ENCODE data around the gene GRIN3B.

The GRIN3B gene

DNA sequence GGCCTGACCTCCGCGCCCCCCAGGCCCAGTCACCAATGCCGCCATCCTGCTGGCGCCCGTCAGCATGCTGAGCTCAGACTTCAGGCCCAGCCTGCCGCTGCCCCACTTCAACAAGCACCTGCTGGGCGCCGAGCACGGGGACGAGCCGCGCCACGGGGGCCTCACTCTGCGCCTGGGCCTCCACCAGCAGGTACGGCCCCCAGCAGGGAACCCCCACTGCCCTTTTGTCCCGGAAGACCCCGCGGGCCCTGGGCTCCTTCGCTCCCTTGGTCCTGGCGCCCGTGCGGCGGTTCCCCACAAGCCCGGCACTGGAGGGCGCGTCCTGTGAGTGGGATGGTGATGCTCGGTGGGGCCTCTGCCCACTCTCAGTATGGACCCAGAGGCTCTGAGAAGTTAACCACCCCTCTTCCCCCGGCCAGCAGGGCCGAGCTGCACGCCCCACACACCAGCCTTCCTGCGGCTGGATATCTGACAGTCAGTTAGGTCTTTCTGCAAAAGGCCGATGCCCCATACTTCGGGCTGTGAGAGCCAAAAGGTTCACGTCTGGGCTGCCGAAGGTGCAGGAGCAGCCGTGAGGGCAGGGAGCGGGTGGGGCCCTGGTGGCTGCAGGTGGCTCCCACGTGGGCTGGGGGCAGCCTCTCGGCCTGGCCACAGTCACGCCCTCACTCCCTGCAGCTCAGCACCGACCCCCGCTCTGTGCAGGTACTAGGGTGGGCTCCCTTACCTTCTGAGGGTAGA is 8.1 kb upstream of the GRIN3B start:
- DNase-seq (ENCODE audit: low read depth), result no peak

DNA sequence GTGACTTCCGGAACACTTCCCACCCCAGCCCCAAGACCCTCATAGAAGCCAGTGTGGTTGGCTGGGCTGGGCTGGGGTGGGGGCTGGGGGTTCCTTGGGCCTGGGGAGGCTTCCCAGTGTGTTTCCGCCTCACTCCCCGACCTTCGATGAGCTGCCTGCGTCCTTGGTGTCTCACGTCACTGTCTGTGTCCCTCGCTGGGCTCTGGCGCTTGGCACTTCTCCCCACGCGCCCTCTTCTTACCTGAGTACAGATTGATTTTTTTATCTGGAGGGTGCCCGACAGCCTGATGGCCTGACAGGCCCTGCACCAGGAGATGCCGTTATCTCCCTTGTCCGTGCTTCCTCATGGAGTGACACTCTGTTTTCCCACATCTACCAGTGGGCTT is 7.6 kb upstream of the GRIN3B start:
- no peak for DNase-seq (ENCODE audit: low read depth)

DNA sequence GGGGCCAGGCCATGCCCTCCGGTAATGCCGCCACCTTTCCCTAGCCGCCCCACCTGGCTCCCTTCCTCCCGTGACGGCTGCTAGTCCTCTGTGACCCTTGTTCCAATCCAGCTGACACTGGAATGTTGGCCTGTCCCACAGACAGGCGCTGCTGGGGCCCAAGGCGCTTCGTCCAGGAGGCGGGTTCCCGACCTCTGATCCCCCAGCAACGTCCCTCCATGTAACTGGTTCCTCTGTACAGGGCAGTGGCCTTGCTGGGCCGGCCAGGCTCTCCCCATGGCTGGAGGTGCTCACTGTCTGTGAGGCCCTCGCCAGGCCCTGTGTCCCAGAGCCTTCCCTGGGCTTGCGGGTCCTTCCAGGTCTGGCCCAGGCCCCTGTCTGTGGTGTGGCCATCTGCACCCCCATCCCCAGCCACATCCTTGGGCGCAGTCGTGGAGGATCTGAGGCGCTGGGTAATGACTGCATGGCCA is 6.8 kb upstream of the GRIN3B start:
- no peak for DNase-seq (ENCODE audit: low read depth)

DNA sequence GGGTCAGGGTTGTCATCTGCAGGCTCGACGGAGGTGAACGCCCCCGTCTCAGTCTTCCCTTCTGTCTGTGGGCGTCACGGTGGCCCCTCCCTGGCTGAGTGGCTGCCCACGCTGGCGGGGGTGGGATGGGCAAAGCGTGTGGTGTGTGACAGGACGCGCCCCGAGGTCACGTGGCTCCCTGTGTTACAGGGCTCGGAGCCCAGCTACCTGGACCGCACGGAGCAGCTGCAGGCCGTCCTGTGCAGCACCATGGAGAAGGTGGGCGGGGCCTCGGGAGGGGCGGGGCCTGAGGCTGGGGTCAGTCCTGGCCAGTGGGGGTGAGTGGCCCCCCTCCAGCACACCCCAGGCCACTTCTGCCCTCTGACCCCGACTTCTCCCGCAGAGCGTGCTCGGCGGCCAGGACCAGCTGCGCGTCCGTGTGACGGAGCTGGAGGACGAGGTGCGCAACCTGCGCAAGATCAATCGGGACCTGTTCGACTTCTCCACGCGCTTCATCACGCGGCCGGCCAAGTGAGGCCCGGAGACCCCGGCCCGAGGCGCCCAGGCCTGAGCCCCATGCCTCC is 6.3 kb upstream of the GRIN3B start:
- no peak for DNase-seq (ENCODE audit: low read depth)

DNA sequence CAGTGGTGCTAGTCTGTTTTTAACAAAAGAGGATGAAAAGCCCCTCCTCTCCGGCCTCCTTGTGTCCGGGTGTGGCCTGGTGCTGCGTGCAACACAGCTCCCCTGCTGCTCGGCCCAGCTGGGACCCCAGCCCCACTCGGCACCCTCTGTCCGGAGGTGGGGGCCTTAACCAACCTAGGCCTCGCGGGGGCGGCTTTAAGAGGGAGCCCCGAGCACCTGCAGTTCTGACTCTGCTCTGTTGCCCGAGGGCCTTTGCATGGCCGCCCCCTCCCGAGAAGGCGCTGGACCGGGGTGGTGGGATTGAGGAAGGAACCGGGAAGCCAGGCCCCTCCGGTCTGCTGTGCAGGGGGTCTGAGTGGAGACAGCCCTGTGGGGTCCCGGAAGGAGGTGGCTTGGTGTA is 5.7 kb upstream of the GRIN3B start:
- no peak for DNase-seq (ENCODE audit: low read depth)

DNA sequence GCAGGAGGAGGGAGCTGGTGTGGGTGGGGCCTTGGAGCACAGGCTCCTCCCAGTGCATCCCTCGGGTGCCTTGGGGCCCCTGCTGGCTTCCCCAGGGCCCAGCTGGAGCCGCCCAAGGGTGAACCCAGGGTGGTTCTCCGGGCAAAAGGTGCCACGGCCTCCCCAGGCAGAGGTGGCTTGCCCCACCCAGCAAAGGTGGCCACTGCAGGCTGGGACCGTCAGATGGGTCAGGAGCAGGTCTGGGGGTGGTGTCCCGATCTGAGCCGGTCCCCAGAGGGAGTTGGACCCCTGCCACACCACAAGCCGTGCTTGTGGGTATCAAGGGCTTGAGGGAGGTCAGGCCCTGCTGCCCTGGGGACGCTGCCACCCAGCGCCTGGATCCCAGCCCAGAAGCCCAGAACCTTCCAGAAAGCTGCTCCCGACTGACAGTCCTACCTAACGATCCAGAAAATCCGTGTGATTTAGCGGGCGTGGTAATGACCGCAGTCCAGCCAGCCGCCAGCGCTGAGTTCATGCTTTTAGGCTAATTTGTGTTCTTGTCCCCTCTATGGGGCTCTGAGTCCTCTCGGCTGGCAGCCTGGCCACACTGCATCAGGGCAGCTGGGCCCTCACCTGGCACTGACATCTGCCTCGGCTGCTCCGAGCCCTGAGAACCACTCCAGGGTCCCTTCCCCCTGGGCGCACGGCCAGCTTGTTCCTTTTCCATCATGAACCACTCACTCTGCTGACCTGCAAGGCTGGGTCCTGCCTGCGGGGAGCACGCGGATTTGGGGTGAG is 5.0 kb upstream of the GRIN3B start:
- no peak for DNase-seq (ENCODE audit: low read depth)

DNA sequence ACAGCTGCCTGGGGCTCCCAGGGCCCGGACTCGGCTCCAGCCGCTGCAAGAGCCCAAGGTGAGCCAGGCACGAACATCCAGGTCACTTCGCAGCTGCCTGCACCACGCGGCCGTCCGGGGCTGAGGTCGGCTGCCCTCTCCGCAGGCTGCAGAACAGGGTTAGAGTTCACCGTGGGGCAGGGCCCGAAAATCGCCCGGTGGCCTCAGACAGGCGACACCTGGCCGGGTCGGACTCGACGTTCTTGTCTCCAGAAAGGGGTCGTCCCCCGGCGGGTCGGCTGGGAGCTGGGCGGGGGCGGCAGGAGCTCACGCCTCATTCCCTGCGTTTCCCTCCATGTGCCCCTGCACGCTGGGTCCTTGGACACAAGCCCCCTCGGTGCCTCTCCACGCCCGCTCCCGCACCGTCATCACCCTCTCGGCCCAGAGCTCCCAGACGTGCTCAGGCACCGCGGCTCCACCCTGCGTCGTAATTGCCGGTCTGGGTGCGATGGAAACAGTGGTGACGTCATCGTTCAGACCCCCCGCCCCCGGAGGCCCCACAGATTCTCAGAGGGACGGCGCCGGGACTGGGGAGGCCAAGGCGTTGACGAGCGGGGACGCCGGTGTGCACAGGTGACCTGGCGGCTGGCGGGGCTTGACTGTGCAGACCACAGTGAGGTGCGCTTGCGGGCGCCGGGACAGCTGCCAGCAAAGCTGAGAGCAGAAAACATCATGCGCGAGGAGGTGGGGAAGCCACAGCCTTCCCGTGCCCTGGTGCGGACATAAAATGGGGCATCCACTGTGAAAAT is 4.0 kb upstream of the GRIN3B start:
- no peak for DNase-seq (ENCODE audit: low read depth)

DNA sequence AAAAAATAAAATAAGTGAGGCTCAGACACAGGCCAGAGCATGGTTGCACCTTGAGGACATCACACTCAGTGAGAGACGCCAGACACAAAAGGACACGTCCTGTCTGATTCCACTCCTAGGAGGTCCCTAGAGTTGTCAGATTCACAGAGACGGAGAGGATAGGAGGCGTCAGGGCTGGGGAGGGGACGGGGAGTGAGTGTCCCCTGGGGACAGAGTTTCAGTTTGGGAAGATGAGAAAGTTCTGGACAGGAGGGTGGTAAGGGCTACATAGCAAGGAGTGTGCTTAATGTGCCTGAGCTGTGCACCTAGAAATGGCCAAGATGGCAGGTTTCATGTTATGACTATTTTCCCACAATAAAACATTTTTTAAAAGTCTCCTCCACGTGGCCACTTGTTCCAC is 2.2 kb upstream of the GRIN3B start:
- DNase-seq (ENCODE audit: low read depth), result no peak

DNA sequence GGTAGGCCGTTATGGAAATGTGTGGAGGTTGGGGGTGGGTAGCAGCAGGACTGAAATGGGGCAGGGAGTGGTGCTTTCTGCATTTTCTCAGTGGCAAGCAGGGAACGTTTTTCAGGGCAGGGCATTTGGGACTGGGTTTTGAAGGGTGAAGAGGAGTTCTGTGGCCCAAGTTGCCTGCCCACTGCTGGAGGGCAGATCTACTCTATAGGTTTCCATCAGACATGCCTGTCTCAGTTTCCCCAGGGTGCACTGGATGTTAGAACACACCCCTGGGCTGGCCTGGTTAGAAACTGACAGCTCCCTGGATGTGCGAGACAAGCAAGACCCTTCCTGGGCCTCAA is 870 bp upstream of the GRIN3B start:
- no peak for DNase-seq (ENCODE audit: low read depth)

DNA sequence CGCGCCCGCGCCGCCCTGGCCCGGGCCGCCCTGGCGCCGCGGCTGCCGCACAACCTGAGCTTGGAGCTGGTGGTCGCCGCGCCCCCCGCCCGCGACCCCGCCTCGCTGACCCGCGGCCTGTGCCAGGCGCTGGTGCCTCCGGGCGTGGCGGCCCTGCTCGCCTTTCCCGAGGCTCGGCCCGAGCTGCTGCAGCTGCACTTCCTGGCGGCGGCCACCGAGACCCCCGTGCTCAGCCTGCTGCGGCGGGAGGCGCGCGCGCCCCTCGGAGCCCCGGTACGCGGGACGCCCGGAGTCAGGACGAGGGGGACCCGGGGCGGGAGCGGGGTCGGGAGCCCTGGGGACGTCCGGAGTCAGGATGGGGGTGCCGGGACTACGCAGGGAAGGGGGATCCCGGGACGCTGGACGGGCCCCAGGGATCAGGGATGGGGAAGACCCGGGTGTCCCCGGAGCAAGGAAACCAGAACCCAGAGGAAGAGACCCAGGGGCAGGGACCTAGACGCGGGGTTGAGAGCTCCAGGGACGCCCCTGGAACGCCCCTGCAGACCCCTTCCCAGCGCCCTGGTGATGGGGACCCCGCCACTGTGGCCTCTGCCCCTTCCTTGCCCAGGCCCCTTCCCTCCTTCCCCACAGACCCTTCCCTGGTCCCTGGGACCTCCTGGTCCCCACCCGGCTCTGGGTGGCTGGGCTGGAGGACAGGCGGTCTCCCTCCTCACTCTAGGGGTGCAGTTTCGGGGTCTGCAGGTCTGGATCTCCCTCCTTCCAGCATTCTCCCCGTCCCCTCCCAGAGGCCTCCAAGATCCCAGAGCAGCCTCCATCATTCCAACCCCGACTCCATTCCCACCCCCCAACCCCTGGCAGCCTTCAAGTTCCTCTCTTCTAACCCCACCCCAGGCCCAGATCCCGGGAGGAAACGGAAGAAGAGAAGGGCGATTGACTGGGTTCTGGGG is 645 bp downstream of the GRIN3B start:
- no peak for DNase-seq (ENCODE audit: low read depth)

DNA sequence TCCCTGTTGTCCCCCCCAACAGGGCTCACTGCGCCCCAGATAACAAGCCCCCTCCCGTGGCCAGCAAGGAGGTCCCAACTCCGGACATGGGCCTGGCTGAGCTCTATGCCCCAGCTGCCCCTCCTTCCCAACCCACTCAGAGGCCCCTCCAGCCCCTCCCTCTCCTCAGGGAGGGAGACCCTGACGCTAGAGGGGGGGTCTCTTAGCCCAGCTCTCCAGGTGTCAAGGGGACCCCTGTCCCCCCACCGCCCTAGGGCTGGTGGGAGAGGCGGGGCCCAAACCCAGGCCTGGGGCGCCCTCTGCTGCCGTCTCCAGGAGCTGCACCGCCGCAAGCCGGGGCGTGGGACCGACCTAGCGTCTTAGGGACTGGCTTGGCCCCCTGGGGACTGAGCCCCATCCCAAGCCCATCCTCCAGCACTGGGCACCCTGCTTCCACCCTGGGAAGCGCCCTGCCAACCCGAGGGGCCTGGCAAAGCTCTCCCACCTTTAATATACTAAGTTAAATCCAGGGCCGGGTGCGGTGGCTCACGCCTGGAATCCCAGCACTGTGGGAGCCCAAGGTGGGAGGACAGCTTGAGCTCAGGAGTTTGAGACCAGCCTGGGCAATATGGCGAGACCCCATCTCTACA is 1.4 kb downstream of the GRIN3B start:
- no peak for DNase-seq (ENCODE audit: low read depth)

DNA sequence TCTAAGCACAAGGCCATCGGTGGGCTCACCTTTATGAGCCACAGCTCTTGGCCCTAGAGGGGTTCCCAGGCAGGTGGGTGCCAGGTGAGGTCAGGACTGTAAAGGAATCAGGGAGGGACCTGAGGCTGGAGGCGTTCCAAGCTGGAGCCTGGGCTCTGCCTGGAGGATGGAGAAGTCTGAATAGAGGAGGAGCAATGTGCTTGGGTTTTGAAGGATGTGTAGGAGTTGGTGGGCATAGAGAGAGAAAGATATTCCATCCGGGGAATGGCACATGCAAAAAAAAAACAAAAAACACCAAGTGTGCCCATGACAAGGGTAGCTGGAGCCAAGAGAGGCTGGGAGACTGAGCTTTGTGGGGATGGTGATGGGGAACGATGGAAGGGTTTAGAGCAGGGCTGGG is 2.4 kb downstream of the GRIN3B start:
- no peak for DNase-seq (ENCODE audit: low read depth)

DNA sequence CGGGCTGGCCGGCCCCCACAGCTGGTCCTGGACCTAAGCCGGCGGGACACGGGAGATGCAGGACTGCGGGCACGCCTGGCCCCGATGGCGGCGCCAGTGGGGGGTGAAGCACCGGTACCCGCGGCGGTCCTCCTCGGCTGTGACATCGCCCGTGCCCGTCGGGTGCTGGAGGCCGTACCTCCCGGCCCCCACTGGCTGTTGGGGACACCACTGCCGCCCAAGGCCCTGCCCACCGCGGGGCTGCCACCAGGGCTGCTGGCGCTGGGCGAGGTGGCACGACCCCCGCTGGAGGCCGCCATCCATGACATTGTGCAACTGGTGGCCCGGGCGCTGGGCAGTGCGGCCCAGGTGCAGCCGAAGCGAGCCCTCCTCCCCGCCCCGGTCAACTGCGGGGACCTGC is 3.1 kb downstream of the GRIN3B start:
- DNase-seq (ENCODE audit: low read depth), result no peak

DNA sequence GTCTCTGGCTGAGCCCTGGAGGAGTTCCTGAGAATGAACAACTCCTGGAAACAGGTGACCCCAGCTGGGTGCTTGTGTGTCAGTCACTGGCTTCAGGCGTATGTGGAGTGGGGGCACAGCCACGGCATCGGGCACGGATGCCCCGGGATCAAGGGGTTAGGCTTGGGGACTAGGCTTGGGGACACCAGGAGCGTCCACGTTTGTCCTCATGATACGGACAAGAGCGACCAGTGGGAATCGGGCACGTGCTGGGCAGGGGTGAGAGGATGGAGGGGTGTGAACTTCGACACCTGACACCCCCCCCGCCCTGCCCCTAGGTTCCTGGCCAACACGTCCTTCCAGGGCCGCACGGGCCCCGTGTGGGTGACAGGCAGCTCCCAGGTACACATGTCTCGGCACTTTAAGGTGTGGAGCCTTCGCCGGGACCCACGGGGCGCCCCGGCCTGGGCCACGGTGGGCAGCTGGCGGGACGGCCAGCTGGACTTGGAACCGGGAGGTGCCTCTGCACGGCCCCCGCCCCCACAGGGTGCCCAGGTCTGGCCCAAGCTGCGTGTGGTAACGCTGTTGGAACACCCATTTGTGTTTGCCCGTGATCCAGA is 4.1 kb downstream of the GRIN3B start:
- DNase-seq (ENCODE audit: low read depth), result no peak

DNA sequence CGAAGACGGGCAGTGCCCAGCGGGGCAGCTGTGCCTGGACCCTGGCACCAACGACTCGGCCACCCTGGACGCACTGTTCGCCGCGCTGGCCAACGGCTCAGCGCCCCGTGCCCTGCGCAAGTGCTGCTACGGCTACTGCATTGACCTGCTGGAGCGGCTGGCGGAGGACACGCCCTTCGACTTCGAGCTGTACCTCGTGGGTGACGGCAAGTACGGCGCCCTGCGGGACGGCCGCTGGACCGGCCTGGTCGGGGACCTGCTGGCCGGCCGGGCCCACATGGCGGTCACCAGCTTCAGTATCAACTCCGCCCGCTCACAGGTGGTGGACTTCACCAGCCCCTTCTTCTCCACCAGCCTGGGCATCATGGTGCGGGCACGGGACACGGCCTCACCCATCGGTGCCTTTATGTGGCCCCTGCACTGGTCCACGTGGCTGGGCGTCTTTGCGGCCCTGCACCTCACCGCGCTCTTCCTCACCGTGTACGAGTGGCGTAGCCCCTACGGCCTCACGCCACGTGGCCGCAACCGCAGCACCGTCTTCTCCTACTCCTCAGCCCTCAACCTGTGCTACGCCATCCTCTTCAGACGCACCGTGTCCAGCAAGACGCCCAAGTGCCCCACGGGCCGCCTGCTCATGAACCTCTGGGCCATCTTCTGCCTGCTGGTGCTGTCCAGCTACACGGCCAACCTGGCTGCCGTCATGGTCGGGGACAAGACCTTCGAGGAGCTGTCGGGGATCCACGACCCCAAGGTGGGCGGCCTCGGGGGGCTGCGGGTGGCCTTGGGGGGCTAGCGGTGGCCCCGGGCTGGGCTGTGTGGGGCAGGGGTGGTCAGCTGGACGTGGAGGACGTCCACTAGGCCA is 4.8 kb downstream of the GRIN3B start:
- no peak for DNase-seq (ENCODE audit: low read depth)

DNA sequence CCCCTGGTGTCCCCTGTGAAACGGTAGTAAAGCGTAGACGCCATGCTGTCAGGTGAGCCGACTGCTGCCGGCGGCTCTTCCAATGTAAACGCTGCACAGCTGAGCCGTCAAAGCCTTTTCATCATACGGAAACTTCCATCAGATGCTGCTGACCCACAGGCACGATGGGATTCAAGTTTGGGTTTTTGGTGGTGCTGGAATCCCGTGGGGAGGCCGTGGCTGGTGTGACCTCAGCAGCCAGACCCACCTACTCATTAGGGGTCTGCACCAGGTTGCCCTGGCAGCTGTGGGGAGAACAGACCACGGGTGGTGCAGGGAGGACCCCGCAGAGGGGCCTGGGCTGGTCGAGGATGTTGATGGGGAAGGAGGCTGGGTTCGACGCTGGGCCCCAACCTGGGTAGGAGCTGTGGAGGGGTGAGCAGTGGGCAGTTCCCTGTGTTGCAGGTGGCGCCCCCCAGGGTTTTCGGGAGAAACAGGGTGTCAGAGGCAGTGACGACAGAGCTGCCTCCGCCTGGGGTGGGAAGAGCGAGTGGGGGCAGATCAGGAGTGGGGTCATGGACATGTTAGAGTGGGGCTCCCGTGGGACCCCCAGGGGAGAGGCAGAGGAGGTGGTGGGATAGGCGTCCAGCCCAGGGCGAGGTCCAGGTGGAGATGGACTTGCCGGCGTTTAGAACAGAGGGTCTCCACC is 6.6 kb downstream of the GRIN3B start:
- DNase-seq (ENCODE audit: low read depth), result no peak

DNA sequence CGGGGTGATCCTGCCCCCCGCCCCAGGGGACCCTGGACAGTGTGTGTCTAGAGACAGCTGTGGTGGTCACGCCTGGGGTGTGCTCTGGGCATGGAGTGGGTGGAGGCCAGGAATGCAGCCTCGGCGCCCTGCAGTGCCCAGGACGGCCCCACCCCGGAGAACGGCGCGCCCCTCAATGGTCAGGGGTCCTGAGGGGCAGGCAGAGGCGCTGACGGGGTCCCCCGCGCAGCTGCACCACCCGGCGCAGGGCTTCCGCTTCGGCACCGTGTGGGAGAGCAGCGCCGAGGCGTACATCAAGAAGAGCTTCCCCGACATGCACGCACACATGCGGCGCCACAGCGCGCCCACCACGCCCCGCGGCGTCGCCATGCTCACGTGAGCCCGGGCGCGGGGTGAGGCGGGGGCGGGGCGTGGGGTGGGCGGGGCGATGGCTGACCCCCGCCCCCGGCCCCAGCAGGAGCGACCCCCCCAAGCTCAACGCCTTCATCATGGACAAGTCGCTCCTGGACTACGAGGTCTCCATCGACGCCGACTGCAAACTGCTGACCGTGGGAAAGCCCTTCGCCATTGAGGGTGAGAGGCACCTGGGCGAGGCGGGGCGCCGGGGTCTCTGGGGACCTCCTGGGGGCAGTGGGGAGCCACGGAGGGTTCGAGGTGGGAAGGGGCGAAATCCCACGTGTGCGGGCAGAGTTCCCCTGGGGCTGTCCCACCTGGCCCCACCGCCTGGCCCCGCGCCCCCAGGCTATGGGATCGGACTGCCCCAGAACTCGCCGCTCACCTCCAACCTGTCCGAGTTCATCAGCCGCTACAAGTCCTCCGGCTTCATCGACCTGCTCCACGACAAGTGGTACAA is 7.4 kb downstream of the GRIN3B start:
- no peak for DNase-seq (ENCODE audit: low read depth)
